Renal cortical epithelial cell (primary cell): ENCODE measurements around the gene ANO2. TPM values are rescaled to one million over a fixed set of nuclear protein-coding genes. Genes with fewer than 3 reads are reported as not detected.

ENCODE experiments used
- DNase-seq: peaks from one replicate; pipeline ENCODE4 v3.0.0-alpha.2; 2011; ENCODE audit warnings: low read depth
- total RNA-seq: library from RNA; depleted of rRNA; stranded (reverse); fragments of >200 nt; gene quantifications from 2 replicates; pipeline ENCODE4 v1.2.3, GENCODE V29; 2014

Gene ANO2
- total RNA-seq, 1 donor from 2014 or later = 2.4 TPM

DNA sequence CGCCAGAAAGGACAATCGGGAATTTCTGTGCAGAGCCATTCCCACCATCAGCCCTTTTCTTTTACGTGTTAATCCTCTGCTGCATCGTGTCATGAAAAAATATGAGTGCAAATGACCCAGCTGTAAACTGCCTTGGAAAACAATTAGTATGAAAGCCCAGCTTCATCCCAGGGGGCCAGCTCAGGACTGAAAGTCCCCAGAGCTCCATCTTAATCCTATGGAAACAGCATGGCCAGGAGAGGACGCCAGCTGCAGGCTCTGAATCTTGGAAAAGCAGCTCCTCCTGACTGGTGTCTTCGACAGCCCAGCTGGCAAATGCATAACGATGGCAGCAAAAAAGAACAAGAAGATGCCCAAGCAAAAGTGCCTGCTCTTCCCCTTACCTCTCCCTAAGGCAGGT, 321.6 kb downstream of the ANO2 start:
- no peak for DNase-seq

DNA sequence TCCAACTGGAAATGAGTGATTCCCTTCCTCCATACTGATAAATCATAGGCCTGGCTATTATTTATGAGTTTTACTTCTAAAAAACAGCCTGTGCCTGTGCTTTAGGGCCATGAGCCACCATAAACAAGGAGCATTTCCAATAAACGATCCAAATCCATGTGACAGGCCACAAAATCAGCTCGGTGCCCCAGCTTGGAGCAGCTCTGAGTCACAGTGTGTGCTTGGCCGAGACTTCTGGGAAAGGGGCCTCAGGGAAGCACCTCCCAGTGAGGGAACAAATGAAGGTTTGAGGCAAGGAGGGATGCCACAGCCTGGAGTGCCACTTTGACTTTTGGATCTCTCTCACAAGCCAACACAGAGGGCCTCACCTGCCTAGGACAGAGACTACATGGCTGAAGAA, 322.8 kb downstream of the ANO2 start:
- no peak for DNase-seq

DNA sequence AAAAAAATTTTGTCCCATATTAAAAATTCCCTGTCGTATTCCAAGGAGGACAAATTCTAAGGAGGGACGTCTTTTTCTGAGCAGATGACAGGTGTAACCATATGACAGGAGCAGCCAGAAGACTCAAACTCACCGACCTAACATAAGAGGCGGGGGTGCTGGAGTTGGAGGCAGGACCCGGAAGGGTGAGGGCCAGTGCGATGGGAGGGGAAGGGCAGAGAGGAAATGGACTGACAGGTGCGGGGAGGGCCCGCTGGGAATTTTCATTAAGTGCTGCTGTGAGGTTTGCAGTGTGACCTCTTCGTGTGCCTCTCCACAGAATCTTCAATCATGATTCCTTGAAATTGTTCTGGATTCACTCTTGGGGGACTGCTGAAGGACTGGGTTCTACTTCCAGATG, 323.7 kb downstream of the ANO2 start:
- DNase-seq = no peak

DNA sequence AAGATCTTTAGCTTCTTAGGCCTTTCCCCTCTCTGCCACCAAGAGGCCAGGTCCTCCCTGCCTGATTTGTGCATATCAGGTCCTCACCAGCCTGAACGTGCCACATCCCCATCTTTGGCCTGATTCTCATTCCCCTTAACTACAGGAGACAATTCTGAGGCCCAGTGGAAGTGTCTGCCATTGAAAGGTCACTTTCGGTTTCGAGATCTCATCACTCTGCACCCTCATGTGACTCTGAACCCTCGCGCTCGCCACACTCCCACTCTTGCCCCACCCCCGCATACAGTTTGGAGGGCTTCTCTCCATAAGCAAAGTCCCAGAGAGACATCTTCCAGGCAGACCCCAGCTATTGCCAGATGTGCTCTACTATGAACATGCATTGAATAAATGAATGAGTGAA, 324.2 kb downstream of the ANO2 start:
- DNase-seq = no peak

DNA sequence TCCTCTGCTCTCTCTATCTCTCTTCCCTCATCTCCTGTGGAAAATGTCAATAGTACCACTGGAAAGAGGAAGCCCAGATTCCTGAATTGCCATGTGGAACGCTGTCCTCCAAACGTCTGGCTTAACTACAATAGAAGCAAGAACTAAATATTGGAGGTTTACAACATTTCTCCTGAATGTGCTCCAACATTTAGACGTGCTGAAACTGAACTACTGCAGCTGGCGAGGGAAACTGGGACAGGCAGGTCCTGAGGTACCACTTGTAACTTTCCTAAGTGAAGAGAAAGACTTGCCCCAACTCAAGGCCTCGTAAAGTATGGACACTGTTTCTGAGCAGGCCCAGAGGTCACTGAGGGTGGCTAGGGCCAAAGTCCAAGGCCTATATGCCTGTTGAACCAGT, 325.4 kb downstream of the ANO2 start:
- DNase-seq = no peak

GRCh38 chr12:5616854-5617253, 328.2 kb downstream of the ANO2 start:
- no peak for DNase-seq

- DNase-seq = no peak
These were observed 329.3 kb downstream of the ANO2 start for GRCh38 chr12:5615760-5616159.

- peak; percentile 3 for DNase-seq
These were observed 330.8 kb downstream of the ANO2 start for GRCh38 chr12:5614256-5614655.

GRCh38 chr12:5612556-5613410, 332.3 kb downstream of the ANO2 start:
- no peak for DNase-seq

GRCh38 chr12:5611162-5611561, 333.9 kb downstream of the ANO2 start:
- no peak for DNase-seq

GRCh38 chr12:5599378-5599777, 345.7 kb downstream of the ANO2 start:
- DNase-seq = no peak

GRCh38 chr12:5593998-5594397, 351.1 kb downstream of the ANO2 start:
- DNase-seq = no peak

DNA sequence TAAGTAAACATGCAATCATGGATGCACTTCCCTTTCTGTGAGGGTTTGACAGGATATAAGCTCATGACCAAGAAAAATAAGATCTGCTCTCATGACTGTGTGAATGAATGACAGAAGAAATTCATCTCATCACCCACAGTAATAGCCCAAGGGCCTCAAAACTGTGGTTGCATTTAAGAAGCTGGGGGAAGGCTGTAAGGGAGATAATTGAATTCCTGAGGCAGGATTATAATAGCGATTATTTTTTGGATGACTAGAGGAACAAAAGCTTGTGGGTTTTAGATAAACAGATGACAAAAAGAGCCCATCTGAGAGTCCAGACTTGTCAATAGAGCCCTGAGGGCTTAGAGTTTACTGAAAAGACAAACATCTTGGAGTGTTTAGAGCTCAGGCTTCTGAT, 352.0 kb downstream of the ANO2 start:
- DNase-seq = no peak

DNA sequence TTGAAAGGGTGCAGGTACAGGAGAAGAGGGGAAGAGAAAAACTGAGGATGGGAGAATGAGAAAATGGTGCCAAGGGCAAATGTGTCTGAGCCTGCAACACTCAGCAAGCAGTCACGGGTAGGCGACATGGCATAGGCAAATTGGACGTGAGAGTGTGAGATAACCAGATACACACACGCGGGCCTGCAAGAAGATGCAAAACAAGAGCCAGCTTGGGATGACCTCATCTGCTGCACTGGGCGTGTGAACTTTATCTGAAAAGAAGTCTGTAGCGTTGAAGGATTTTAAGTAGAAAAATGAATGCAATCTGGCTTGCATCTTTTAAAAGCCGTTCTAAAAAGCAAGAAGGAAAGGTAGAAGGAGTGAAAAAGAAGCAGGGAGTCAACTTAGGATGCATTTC, 352.7 kb downstream of the ANO2 start:
- no peak for DNase-seq

DNA sequence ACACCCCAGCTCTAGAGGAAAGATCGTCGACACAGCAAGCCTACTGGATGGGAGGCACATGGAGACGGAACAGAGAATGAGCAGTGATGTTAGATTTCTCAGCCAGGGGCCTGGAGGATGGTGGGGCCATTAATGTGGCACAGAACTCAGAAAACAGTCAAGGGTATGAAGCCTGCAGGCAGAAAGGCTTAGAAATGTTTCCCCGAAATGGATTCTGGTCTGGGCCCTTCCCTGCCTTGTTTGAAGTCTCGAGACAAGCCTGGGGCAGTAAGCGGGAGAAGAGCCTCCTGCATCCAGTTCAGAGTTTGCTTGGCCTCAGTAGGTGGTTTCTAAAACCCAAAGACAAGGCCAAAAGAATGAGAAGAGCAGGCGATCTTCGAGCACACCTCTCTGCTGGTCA, 354.7 kb downstream of the ANO2 start:
- no peak for DNase-seq

DNA sequence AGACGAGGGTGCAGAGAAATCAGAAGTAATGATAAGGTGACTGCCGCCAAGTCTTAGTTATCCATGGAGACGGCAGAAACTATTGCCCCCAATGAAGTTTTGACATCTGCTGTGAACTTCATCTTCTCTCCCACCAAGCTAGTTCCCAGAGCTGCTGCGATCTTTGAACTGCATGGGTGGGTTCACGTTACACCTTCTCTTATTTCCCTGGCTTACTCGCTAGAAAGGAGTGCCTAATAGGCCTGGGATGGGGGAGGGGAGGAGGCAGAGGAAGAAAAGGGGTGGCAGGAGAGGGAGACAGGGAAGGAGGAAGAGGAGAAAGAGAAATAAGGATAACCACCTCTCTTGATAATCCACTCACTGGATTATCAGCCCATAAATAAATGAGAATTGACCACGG, 356.0 kb downstream of the ANO2 start:
- DNase-seq = no peak

GRCh38 chr12:5588591-5588990, 356.5 kb downstream of the ANO2 start:
- DNase-seq = peak; percentile 54

DNA sequence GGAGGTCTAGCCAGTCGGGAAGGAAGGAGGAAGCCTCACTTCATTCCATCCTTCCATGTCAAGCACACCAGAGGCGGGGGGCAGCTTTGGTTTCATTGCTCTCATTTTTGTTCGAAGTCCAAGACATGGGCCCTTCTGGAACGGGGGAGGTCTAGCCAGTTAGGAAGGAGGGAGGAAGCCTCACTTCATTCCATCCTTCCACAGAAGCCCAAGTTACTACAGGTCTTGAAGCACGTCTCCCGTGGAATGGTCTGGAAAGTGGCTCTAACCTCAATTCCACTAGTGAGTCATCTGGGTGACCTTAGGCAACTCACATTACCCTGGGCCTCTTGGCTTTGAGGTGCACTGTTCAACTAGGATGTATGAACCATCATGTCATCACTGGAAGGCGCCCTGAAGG, 356.9 kb downstream of the ANO2 start:
- DNase-seq = peak; percentile 68

DNA sequence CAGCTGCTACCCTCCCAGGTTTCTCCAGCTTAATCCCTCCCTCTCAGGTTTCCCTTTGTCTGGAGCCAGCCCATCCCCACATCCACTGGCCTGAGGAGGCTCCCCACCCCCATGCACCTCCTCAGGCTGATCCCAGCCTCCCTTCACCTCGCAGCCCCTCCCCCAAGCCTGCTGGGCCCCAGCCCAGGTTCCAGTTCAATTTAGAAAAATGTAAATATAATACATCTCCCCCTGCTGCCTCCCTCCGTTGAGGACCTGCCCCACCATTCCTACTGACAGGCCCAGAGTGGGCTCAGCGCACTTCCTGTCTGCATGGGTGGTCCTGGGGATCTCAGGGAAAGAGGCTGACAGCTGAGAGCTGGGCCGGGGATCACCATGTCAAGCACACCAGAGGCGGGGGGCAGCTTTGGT, 357.3 kb downstream of the ANO2 start:
- no peak for DNase-seq

DNA sequence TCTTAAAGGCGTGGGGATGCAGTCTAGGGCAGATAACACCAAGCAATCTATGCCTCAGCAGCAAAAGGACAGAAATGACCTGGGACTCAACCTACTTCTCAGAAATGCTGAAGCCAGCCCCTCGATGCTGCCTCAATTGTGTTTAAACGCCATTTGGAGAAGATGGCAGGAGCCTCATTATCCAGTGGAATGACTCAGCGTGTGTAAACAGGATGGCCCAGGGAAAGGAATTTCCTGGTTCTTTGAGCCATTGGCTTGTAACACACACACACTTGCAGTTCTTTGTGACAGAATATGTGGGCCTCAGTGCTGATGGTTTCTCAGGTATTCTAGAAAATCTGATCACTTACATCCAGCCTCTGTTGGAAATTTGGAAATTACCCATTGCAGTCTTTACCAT, 358.9 kb downstream of the ANO2 start:
- DNase-seq = peak; percentile 72

- DNase-seq = no peak
These were observed 359.9 kb downstream of the ANO2 start for GRCh38 chr12:5585178-5585577.

- DNase-seq = no peak
These were observed 360.5 kb downstream of the ANO2 start for GRCh38 chr12:5584412-5585175.

DNA sequence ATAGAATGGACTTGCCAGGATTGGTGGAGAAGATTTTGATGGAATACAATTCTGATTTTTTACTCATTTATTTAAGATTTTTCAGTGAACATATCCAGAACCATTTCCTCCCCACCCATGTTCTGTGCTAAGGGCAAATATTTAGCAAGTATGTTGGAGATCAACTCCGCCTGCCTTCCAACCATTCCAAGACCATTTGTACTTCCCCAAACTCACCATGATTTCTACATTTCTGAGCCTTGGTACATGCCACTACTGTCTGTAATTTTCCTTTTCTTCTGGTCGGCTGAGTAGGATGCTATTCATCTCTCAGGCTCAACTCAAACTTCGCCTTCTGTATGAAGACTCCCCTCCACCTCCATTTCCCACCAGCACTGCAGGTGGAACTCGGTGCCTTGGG, 362.5 kb downstream of the ANO2 start:
- no peak for DNase-seq
